Activated T-cell treated with anti-CD3 and anti-CD28 coated beads, Interleukin-2, amount 50 U/mL, for 24 hours (primary cell): Measurements from ENCODE around the gene HDAC9.
A peak's percentile ranks its signal among the peaks of the same experiment; 100 is the strongest.

ENCODE experiments used
- DNase-seq: peaks from one replicate; pipeline ENCODE4 v3.0.0-alpha.2; 2020
- H3K27ac Mint-ChIP-seq: 2 replicates; pipeline ENCODE4 v1.8.0; 2020; ENCODE audit warnings: mild to moderate bottlenecking, mixed read lengths
- H3K27me3 Mint-ChIP-seq: 2 replicates; pipeline ENCODE4 v1.8.0; 2020; ENCODE audit warnings: mixed read lengths
- H3K36me3 Mint-ChIP-seq: 2 replicates; pipeline ENCODE4 v1.8.0; 2020; ENCODE audit warnings: low read depth, mixed read lengths
- H3K4me1 Mint-ChIP-seq: 2 replicates; pipeline ENCODE4 v1.8.0; 2020; ENCODE audit warnings: low read depth, mixed read lengths
- H3K4me3 Mint-ChIP-seq: 2 replicates; pipeline ENCODE4 v1.8.0; 2020; ENCODE audit warnings: mild to moderate bottlenecking, moderate library complexity, mixed read lengths
- H3K9me3 Mint-ChIP-seq: 2 replicates; pipeline ENCODE4 v1.8.0; 2020; ENCODE audit warnings: mixed read lengths

The HDAC9 gene

GRCh38 chr7:18495412-18496340, at the start of gene HDAC9:
Gene HDAC9, plus strand, starts transcription at chr7:18495749. Its CDS starts 554 bp downstream, at chr7:18496303.
- H3K27ac Mint-ChIP-seq: peak within 1 kb of the TSS; percentile 64
- no peak for DNase-seq
- H3K9me3 Mint-ChIP-seq: no peaks in the 10 kb centered on the region
- H3K4me1 Mint-ChIP-seq: peaks cover 18% of the 10 kb centered on the region
- peaks cover 8% of the 10 kb centered on the region for H3K27me3 Mint-ChIP-seq
- no peaks in the 10 kb centered on the region for H3K36me3 Mint-ChIP-seq
- peak within 1 kb of the TSS; percentile 60 for H3K4me3 Mint-ChIP-seq

GRCh38 chr7:18445916-18446520, 49.5 kb upstream of the HDAC9 start:
- Mint-ChIP-seq H3K27me3 (no peaks in the 10 kb centered on the region), H3K4me3 (no peak overlapping the region), H3K9me3 (no peaks in the 10 kb centered on the region), H3K4me1 (no peaks in the 10 kb centered on the region), H3K36me3 (no peaks in the 10 kb centered on the region), H3K27ac (no peak overlapping the region)
- DNase-seq: no peak

DNA sequence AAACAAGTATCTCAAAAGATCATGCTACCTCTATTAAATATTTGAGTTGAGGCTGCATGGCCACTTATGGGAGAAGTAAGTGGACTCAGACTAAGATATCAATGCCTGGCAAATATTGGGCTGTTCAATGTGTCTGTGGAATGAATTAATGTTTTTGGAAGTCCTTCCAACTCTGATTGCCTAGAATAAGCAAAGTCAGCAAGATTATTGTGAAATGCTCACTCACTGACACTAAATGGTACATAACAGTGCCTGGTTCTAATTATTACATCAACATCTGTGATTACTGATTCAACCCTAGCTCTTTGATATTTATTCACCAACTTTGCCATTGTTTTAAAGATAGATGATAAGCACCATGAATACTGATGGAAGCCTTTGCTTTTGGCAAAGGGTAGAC, 45.5 kb upstream of the HDAC9 start:
- Mint-ChIP-seq H3K4me3 (no peak overlapping the region), H3K4me1 (no peaks in the 10 kb centered on the region), H3K27me3 (no peaks in the 10 kb centered on the region), H3K9me3 (no peaks in the 10 kb centered on the region), H3K27ac (no peak overlapping the region), H3K36me3 (no peaks in the 10 kb centered on the region)
- no peak for DNase-seq

GRCh38 chr7:18455606-18456005, 39.9 kb upstream of the HDAC9 start:
- H3K4me1 Mint-ChIP-seq: no peaks in the 10 kb centered on the region
- no peaks in the 10 kb centered on the region for H3K9me3 Mint-ChIP-seq

DNA sequence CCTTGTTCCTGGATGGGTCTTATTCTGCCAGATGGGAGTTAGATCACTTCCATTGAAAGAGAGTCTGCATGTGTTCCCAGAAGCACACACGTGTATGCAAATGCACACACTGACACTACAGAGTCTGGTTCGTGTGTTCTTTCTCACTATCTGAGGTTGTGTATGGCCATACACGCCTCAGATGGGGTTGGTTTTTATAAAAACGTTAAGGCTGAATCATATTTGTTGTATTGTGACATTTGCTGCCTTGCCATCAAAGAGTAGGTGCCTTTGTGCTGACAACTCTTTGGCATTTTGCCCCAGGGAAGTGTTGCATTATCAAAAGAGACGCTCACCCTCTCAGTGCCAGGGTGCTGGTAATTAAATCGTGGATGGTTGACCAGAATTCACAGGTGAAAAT, 37.7 kb upstream of the HDAC9 start:
- H3K27me3 Mint-ChIP-seq: no peaks in the 10 kb centered on the region
- H3K27ac Mint-ChIP-seq: no peak overlapping the region
- no peaks in the 10 kb centered on the region for H3K36me3 Mint-ChIP-seq
- H3K9me3 Mint-ChIP-seq: no peaks in the 10 kb centered on the region
- H3K4me3 Mint-ChIP-seq: no peak overlapping the region
- peaks cover 3% of the 10 kb centered on the region for H3K4me1 Mint-ChIP-seq
- no peak for DNase-seq

More at GRCh38 chr7:18455606-18456005, 39.9 kb upstream of the HDAC9 start:
- no peaks in the 10 kb centered on the region for H3K36me3 Mint-ChIP-seq
- no peaks in the 10 kb centered on the region for H3K27me3 Mint-ChIP-seq
- no peak overlapping the region for H3K4me3 Mint-ChIP-seq
- H3K27ac Mint-ChIP-seq: no peak overlapping the region
- DNase-seq: no peak

- Mint-ChIP-seq H3K9me3 (no peaks in the 10 kb centered on the region), H3K4me1 (peaks cover 3% of the 10 kb centered on the region), H3K36me3 (no peaks in the 10 kb centered on the region), H3K27ac (no peak overlapping the region), H3K4me3 (no peak overlapping the region), H3K27me3 (no peaks in the 10 kb centered on the region)
- DNase-seq: no peak
These were observed 36.7 kb upstream of the HDAC9 start for GRCh38 chr7:18458830-18459229.

DNA sequence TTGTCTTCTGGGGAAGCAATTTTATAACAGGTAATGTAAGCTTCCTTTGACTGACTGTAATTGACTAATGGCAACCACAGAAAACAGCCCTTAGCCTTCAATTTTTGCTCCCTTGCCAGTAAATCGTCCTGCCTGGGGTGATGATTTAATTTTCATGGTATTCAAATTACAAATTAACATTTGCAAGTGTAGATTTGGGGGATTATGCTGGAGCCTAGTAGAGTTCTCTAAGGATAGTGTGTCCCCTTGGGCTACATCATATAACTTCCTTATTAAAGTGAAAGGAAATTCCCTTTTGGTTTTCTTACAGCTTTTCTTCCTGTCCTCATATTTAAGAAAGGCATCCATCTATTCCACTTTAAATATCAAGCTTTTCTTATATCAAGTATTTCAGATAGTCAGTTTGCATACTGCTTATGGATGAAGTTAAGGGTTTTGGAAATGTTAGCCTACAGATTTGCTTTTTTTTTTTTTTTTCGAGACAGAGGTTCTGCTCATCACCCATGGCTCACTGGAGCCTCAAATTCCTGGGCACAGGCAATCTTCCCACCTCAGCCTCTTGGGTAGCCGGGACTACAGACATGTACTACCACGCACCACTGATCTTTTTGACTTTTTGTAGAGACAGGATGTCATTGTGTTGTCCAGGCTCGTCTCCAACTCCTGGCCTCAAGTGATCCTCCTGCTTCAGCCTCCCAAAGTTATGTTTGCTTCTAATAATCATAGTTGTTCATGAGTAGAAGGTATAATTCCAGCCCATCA, 35.9 kb upstream of the HDAC9 start:
- no peaks in the 10 kb centered on the region for H3K9me3 Mint-ChIP-seq
- H3K27me3 Mint-ChIP-seq: no peaks in the 10 kb centered on the region
- no peak overlapping the region for H3K27ac Mint-ChIP-seq
- H3K4me1 Mint-ChIP-seq: peaks cover 3% of the 10 kb centered on the region
- no peak overlapping the region for H3K4me3 Mint-ChIP-seq
- no peak for DNase-seq
- H3K36me3 Mint-ChIP-seq: no peaks in the 10 kb centered on the region

- Mint-ChIP-seq H3K36me3 (no peaks in the 10 kb centered on the region), H3K27me3 (no peaks in the 10 kb centered on the region), H3K4me3 (no peak overlapping the region), H3K27ac (no peak overlapping the region), H3K9me3 (no peaks in the 10 kb centered on the region), H3K4me1 (peaks cover 3% of the 10 kb centered on the region)
- DNase-seq: no peak
These were observed 33.6 kb upstream of the HDAC9 start for GRCh38 chr7:18461785-18462467.

DNA sequence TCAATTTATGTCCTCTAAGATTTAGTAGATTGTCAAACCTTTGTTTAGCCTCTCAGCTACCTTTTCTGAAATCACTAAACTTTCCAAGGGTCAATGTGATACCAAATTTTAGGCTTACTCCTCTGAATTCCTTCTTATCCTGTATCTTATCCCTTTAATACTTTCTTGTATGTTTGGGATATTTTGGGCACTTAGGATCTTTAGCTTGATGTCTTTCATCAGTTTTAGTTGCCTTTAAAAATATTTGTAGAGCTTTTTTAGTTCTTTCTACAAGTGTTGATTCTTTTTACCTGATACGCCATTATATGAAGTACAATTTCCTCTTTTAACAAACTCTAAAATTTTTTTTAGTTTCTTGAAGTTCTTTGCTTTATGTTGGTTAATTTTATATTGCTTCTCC, 30.7 kb upstream of the HDAC9 start:
- no peak for DNase-seq
- Mint-ChIP-seq H3K4me1 (peaks cover 3% of the 10 kb centered on the region), H3K27ac (no peak overlapping the region), H3K9me3 (no peaks in the 10 kb centered on the region), H3K36me3 (no peaks in the 10 kb centered on the region), H3K4me3 (no peak overlapping the region), H3K27me3 (no peaks in the 10 kb centered on the region)

- no peak overlapping the region for H3K27ac Mint-ChIP-seq
- peaks cover 3% of the 10 kb centered on the region for H3K4me1 Mint-ChIP-seq
- DNase-seq: no peak
- no peaks in the 10 kb centered on the region for H3K9me3 Mint-ChIP-seq
- H3K4me3 Mint-ChIP-seq: no peak overlapping the region
- H3K36me3 Mint-ChIP-seq: no peaks in the 10 kb centered on the region
- H3K27me3 Mint-ChIP-seq: no peaks in the 10 kb centered on the region
These were observed 28.5 kb upstream of the HDAC9 start for GRCh38 chr7:18467011-18467410.

DNA sequence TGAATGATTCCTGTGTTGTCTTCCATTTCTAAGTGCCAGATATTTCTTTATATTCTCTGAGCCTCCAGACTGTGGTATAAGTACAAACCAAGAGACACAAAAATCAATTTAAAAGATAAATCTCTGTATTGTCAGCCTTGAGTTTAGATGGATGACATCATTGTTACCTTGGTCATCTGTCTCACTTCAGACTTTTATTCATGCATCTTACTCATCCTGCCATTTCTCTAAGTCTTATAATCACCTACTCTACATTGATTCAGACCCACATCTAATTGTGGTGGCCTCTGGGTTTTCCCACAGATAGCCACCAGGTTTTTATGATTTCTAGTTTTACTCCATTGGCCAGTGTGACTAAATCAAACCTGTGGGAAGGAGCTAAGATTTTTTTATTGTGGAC, 26.8 kb upstream of the HDAC9 start:
- Mint-ChIP-seq H3K4me3 (no peak overlapping the region), H3K27ac (no peak overlapping the region), H3K27me3 (no peaks in the 10 kb centered on the region)

DNA sequence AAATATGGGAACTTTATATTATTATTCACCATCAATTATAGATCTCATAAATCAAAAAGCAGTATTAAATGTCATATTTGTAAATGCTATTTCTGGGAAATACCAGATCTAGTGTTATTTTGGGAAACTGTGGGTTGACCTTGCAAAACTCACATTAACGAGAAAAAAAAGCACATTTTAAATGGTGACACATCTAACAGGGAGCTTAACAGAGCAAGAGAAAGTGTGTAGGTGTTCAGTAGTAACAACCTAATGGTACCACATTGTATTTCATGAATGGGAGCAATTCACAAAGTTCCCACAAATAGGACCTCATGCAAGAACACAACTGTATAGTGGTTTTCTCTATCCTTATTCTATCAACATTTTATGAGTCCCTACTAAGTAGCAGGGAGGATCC, 26.2 kb upstream of the HDAC9 start:
- H3K27me3 Mint-ChIP-seq: no peaks in the 10 kb centered on the region
- no peak overlapping the region for H3K27ac Mint-ChIP-seq
- no peak overlapping the region for H3K4me3 Mint-ChIP-seq
- no peak for DNase-seq
- no peaks in the 10 kb centered on the region for H3K36me3 Mint-ChIP-seq
- no peaks in the 10 kb centered on the region for H3K4me1 Mint-ChIP-seq
- H3K9me3 Mint-ChIP-seq: no peaks in the 10 kb centered on the region

More for the DNA sequence above, 26.8 kb upstream of the HDAC9 start:
- H3K9me3 Mint-ChIP-seq: no peaks in the 10 kb centered on the region
- no peaks in the 10 kb centered on the region for H3K4me1 Mint-ChIP-seq
- DNase-seq: no peak
- H3K36me3 Mint-ChIP-seq: no peaks in the 10 kb centered on the region

DNA sequence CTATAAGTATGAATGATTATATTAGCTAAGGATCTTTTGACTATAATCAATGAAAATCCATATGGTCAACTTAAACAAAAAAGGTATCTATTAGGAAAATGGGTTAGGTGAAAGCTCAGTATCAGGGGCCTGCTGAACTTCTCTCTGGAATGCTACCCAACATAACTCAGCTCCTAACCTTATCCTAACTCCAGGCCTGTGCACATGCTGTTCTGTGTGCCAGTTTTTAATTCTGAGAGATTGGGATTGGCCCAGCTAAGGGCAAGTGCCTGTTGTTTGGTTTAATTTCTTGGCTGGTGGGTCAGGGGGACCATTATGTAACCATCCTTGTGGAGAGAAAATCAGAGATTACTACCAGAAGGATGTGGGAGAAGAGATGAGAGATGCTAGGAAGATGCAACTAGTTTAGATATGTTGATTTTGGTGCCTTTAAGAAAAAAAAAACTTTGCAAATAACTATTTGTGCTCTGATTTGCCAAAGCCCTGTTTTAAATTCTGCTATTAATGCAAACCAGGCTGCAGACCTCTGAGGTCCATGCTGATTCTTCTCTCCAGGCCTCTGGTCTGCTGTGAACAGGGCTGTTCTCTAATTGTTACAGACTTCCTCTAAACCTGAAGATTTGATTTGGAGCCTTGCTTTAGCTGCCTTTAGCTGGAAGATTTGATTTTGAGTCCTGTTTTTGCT, 23.9 kb upstream of the HDAC9 start:
- no peaks in the 10 kb centered on the region for H3K9me3 Mint-ChIP-seq
- no peaks in the 10 kb centered on the region for H3K4me1 Mint-ChIP-seq
- H3K27me3 Mint-ChIP-seq: no peaks in the 10 kb centered on the region
- H3K4me3 Mint-ChIP-seq: no peak overlapping the region
- H3K36me3 Mint-ChIP-seq: no peaks in the 10 kb centered on the region
- H3K27ac Mint-ChIP-seq: no peak overlapping the region
- DNase-seq: no peak

GRCh38 chr7:18472161-18472483, 23.4 kb upstream of the HDAC9 start:
- Mint-ChIP-seq H3K9me3 (no peaks in the 10 kb centered on the region), H3K4me3 (no peak overlapping the region), H3K27ac (no peak overlapping the region), H3K4me1 (no peaks in the 10 kb centered on the region), H3K27me3 (no peaks in the 10 kb centered on the region), H3K36me3 (no peaks in the 10 kb centered on the region)
- no peak for DNase-seq
